Measurements from ENCODE around the gene CHTF18. TPM values are rescaled to one million over a fixed set of nuclear protein-coding genes. Genes with fewer than 3 reads are reported as not detected.
A peak's percentile ranks its signal among the peaks of the same experiment; 100 is the strongest.
"Not testable (repeated sequence)": the region's sequence is repeated elsewhere in the genome, so short reads cannot be mapped to it uniquely, and the experiment has no call there.

CHTF18 gene
- 36.2 TPM for polyA plus RNA-seq (2013, experiment 1 of 2)
- 36.7 TPM for polyA plus RNA-seq (2013, experiment 2 of 2)

GRCh38 chr16:788399-789126 is at the start of gene CHTF18:
TSS of gene CHTF18 (plus strand) at chr16:788620. CDS start at chr16:788685, 65 bp downstream.
- H3K4me1 ChIP-seq (ENCODE audit: control insufficient read depth, insufficient read depth, low read length, poor library complexity, severe bottlenecking), result no peaks in the 10 kb centered on the region
- H3K27ac ChIP-seq (ENCODE audit: low read depth, low read length, severe bottlenecking), result peak within 1 kb of the TSS; percentile 29

GRCh38 chr16:739560-740458 is 48.6 kb upstream of the CHTF18 start:
- no peaks in the 10 kb centered on the region for H3K9me3 ChIP-seq (ENCODE audit: control insufficient read depth, low read length)
- 54 to 80% methylated on average over 25 to 34 of the region's 38 CpGs for WGBS, 2 experiments (ENCODE audit: insufficient coverage in 2 of 2)
- no peaks in the 10 kb centered on the region for H3K4me1 ChIP-seq (ENCODE audit: control insufficient read depth, insufficient read depth, low read length, poor library complexity, severe bottlenecking)
- H3K36me3 ChIP-seq (ENCODE audit: control insufficient read depth, insufficient read depth, low read length), result peaks cover 39% of the 10 kb centered on the region
- peak overlapping the region; percentile 82 for H3K4me3 ChIP-seq (ENCODE audit: extremely low read depth, insufficient read depth, low read length, poor library complexity, severe bottlenecking)
- H3K27ac ChIP-seq (ENCODE audit: low read depth, low read length, severe bottlenecking), result no peak overlapping the region

More at GRCh38 chr16:788399-789126, at the start of gene CHTF18:
- Histone ChIP-seq H3K36me3 (ENCODE audit: control insufficient read depth, insufficient read depth, low read length) (peaks cover 61% of the 10 kb centered on the region), H3K9me3 (ENCODE audit: control insufficient read depth, low read length) (no peaks in the 10 kb centered on the region), H3K4me3 (ENCODE audit: extremely low read depth, insufficient read depth, low read length, poor library complexity, severe bottlenecking) (peak within 1 kb of the TSS; percentile 83)
- WGBS, 2 experiments (ENCODE audit: insufficient coverage in 2 of 2), result 1% methylated on average over 59 to 82 of the region's 97 CpGs

GRCh38 chr16:740459-740763 is 48.0 kb upstream of the CHTF18 start:
- WGBS, 2 experiments (ENCODE audit: insufficient coverage in 2 of 2), result 1% methylated on average over 18 of the region's 22 CpGs
- Histone ChIP-seq H3K9me3 (ENCODE audit: control insufficient read depth, low read length) (no peaks in the 10 kb centered on the region), H3K27ac (ENCODE audit: low read depth, low read length, severe bottlenecking) (no peak overlapping the region), H3K36me3 (ENCODE audit: control insufficient read depth, insufficient read depth, low read length) (peaks cover 37% of the 10 kb centered on the region), H3K4me3 (ENCODE audit: extremely low read depth, insufficient read depth, low read length, poor library complexity, severe bottlenecking) (peak overlapping the region; percentile 82), H3K4me1 (ENCODE audit: control insufficient read depth, insufficient read depth, low read length, poor library complexity, severe bottlenecking) (no peaks in the 10 kb centered on the region)

GRCh38 chr16:740764-741505 is 47.5 kb upstream of the CHTF18 start, which contains the start of gene CIAO3:
TSS of gene CIAO3 (minus strand) at chr16:740997. CDS start at chr16:740985, 12 bp downstream.
- WGBS, 2 experiments (ENCODE audit: insufficient coverage in 2 of 2), result 0% methylated on average over 74 to 75 of the region's 79 CpGs
- H3K9me3 ChIP-seq (ENCODE audit: control insufficient read depth, low read length), result no peaks in the 10 kb centered on the region
- peak within 1 kb of the TSS; percentile 82 for H3K4me3 ChIP-seq (ENCODE audit: extremely low read depth, insufficient read depth, low read length, poor library complexity, severe bottlenecking)
- no peak within 1 kb of the TSS for H3K27ac ChIP-seq (ENCODE audit: low read depth, low read length, severe bottlenecking)
- H3K4me1 ChIP-seq (ENCODE audit: control insufficient read depth, insufficient read depth, low read length, poor library complexity, severe bottlenecking), result no peaks in the 10 kb centered on the region
- peaks cover 31% of the 10 kb centered on the region for H3K36me3 ChIP-seq (ENCODE audit: control insufficient read depth, insufficient read depth, low read length)

- no peaks in the 10 kb centered on the region for H3K9me3 ChIP-seq (ENCODE audit: control insufficient read depth, low read length)
- no peak overlapping the region for H3K4me3 ChIP-seq (ENCODE audit: extremely low read depth, insufficient read depth, low read length, poor library complexity, severe bottlenecking)
- WGBS, 2 experiments (ENCODE audit: insufficient coverage in 2 of 2), result 96 to 97% methylated on average over 13 to 15 of the region's 15 CpGs
- H3K4me1 ChIP-seq (ENCODE audit: control insufficient read depth, insufficient read depth, low read length, poor library complexity, severe bottlenecking), result no peaks in the 10 kb centered on the region
- H3K36me3 ChIP-seq (ENCODE audit: control insufficient read depth, insufficient read depth, low read length), result peaks cover 20% of the 10 kb centered on the region
- H3K27ac ChIP-seq (ENCODE audit: low read depth, low read length, severe bottlenecking), result no peak overlapping the region
These were observed 46.3 kb upstream of the CHTF18 start for GRCh38 chr16:741986-742629.

- H3K9me3 ChIP-seq (ENCODE audit: control insufficient read depth, low read length), result not testable (repeated sequence)
- 84 to 94% methylated on average over 9 to 10 of the region's 14 CpGs for WGBS, 2 experiments (ENCODE audit: insufficient coverage in 2 of 2)
These were observed 45.5 kb upstream of the CHTF18 start for GRCh38 chr16:742894-743293.

GRCh38 chr16:743794-744500 is 44.5 kb upstream of the CHTF18 start:
- Histone ChIP-seq H3K9me3 (ENCODE audit: control insufficient read depth, low read length) (no peaks in the 10 kb centered on the region), H3K4me3 (ENCODE audit: extremely low read depth, insufficient read depth, low read length, poor library complexity, severe bottlenecking) (no peak overlapping the region), H3K36me3 (ENCODE audit: control insufficient read depth, insufficient read depth, low read length) (peaks cover 5% of the 10 kb centered on the region), H3K27ac (ENCODE audit: low read depth, low read length, severe bottlenecking) (no peak overlapping the region), H3K4me1 (ENCODE audit: control insufficient read depth, insufficient read depth, low read length, poor library complexity, severe bottlenecking) (no peaks in the 10 kb centered on the region)
- WGBS, 2 experiments (ENCODE audit: insufficient coverage in 2 of 2), result 87 to 95% methylated on average over 17 to 19 of the region's 21 CpGs

More at GRCh38 chr16:742894-743293, 45.5 kb upstream of the CHTF18 start:
- H3K4me1 ChIP-seq (ENCODE audit: control insufficient read depth, insufficient read depth, low read length, poor library complexity, severe bottlenecking); H3K27ac ChIP-seq (ENCODE audit: low read depth, low read length, severe bottlenecking); H3K4me3 ChIP-seq (ENCODE audit: extremely low read depth, insufficient read depth, low read length, poor library complexity, severe bottlenecking): not testable (repeated sequence)
- H3K36me3 ChIP-seq (ENCODE audit: control insufficient read depth, insufficient read depth, low read length), result peaks cover 13% of the 10 kb centered on the region

- Histone ChIP-seq H3K27ac (ENCODE audit: low read depth, low read length, severe bottlenecking) (no peak overlapping the region), H3K4me3 (ENCODE audit: extremely low read depth, insufficient read depth, low read length, poor library complexity, severe bottlenecking) (no peak overlapping the region), H3K36me3 (ENCODE audit: control insufficient read depth, insufficient read depth, low read length) (no peaks in the 10 kb centered on the region), H3K9me3 (ENCODE audit: control insufficient read depth, low read length) (no peaks in the 10 kb centered on the region), H3K4me1 (ENCODE audit: control insufficient read depth, insufficient read depth, low read length, poor library complexity, severe bottlenecking) (no peaks in the 10 kb centered on the region)
- WGBS, 2 experiments (ENCODE audit: insufficient coverage in 2 of 2), result 5 to 7% methylated on average over 6 to 10 of the region's 14 CpGs
These were observed 42.7 kb upstream of the CHTF18 start for GRCh38 chr16:745739-746138.

- WGBS, 2 experiments (ENCODE audit: insufficient coverage in 2 of 2), result 90 to 94% methylated on average over 2 to 9 of the region's 13 CpGs
- H3K27ac ChIP-seq (ENCODE audit: low read depth, low read length, severe bottlenecking), result no peak overlapping the region
- no peaks in the 10 kb centered on the region for H3K36me3 ChIP-seq (ENCODE audit: control insufficient read depth, insufficient read depth, low read length)
- H3K4me1 ChIP-seq (ENCODE audit: control insufficient read depth, insufficient read depth, low read length, poor library complexity, severe bottlenecking), result no peaks in the 10 kb centered on the region
- H3K9me3 ChIP-seq (ENCODE audit: control insufficient read depth, low read length), result no peaks in the 10 kb centered on the region
- H3K4me3 ChIP-seq (ENCODE audit: extremely low read depth, insufficient read depth, low read length, poor library complexity, severe bottlenecking), result no peak overlapping the region
These were observed 41.8 kb upstream of the CHTF18 start for GRCh38 chr16:746637-747036.
